HL-60 (cell line): ENCODE results near the gene CLEC20A.

Experiments used
- DNase-seq, 2 experiments: peaks; one replicate each; pipeline ENCODE4 v3.0.0-alpha.2; 2010 to 2020; ENCODE audit warnings: low read depth in 1 of 2, low spot score in 1 of 2
- H3K27ac ChIP-seq: fragments of 250-450 bp; sonication (Bioruptor Pico); replicated peaks from 2 replicates; pipeline ENCODE4 v1.5.1; 2020; ENCODE audit warnings: mild to moderate bottlenecking, moderate library complexity
- H3K27me3 ChIP-seq: fragments of 250-450 bp; sonication (Bioruptor Pico); 2 replicates; pipeline ENCODE4 v1.5.1; 2021; ENCODE audit warnings: mild to moderate bottlenecking, moderate library complexity; ENCODE audit not compliant: insufficient read depth, poor library complexity, severe bottlenecking
- H3K4me3 ChIP-seq: replicated peaks from 2 replicates; pipeline ENCODE4 v1.5.1; 2011; ENCODE audit warnings: mild to moderate bottlenecking, control low read depth, low read length; ENCODE audit not compliant: insufficient read depth
- CTCF ChIP-seq: IDR thresholded peaks from one replicate; pipeline ENCODE4 v1.5.1; 2011; ENCODE audit warnings: low read length, control low read depth, inconsistent platforms; ENCODE audit not compliant: insufficient read depth
- GABPA ChIP-seq: IDR thresholded peaks from 2 replicates; pipeline ENCODE4 v1.6.1; 2012; ENCODE audit warnings: low read depth
- POLR2AphosphoS5 ChIP-seq: IDR thresholded peaks from 2 replicates; pipeline ENCODE4 v1.6.1; 2012; ENCODE audit warnings: low read depth
- REST ChIP-seq: IDR thresholded peaks from 2 replicates; pipeline ENCODE4 v1.6.1; 2012; ENCODE audit warnings: low read depth; ENCODE audit not compliant: insufficient replicate concordance
- SPI1 ChIP-seq: IDR thresholded peaks from 2 replicates; pipeline ENCODE4 v1.6.1; 2012; ENCODE audit warnings: low read depth, mild to moderate bottlenecking, borderline replicate concordance

The CLEC20A gene

GRCh38 chr1:178512566-178513277 lies 16.0 kb upstream of the CLEC20A start, which contains the start of gene TEX35:
TEX35 (plus strand) TSS chr1:178513109; CDS start chr1:178513189, 80 bp downstream.
- no peaks in the 10 kb centered on the region for H3K27me3 ChIP-seq
- no peak within 1 kb of the TSS for H3K4me3 ChIP-seq
- H3K27ac ChIP-seq = no peak within 1 kb of the TSS
- DNase-seq = no peak
- TF ChIP-seq GABPA (no peak), REST (no peak), CTCF (no peak), SPI1 (no peak), POLR2AphosphoS5 (no peak)

GRCh38 chr1:178510155-178510554 lies 13.4 kb upstream of the CLEC20A start:
- no peaks in the 10 kb centered on the region for H3K27me3 ChIP-seq
- H3K4me3 ChIP-seq = no peak overlapping the region
- TF ChIP-seq POLR2AphosphoS5 = no peak
- TF ChIP-seq CTCF = no peak
- no peak for TF ChIP-seq SPI1
- TF ChIP-seq REST = no peak
- no peak for TF ChIP-seq GABPA
- DNase-seq = no peak
- H3K27ac ChIP-seq = no peak overlapping the region

- no peak overlapping the region for H3K27ac ChIP-seq
- no peak for DNase-seq
- H3K4me3 ChIP-seq = no peak overlapping the region
- H3K27me3 ChIP-seq = no peaks in the 10 kb centered on the region
- TF ChIP-seq SPI1 (no peak), POLR2AphosphoS5 (no peak), CTCF (no peak), GABPA (no peak), REST (no peak)
Measured at GRCh38 chr1:178509414-178510007, 12.7 kb upstream of the CLEC20A start.
